Stomach (tissue), 4 donors: ENCODE measurements around the gene SOSTDC1.

Experiments
- EP300 ChIP-seq: sonication (generic); formaldehyde crosslinking; IDR thresholded peaks from one replicate; pipeline ENCODE4 v1.6.1; 2017; ENCODE audit warnings: antibody characterized with exemption
- POLR2A ChIP-seq, 4 donors: fragments of 450-650 bp; IDR thresholded peaks; one replicate each; pipeline ENCODE4 v1.6.1; 2016; ENCODE audit warnings: antibody characterized with exemption in 4 of 4, control low read depth in 2 of 4, mild to moderate bottlenecking in 1 of 4, moderate library complexity in 1 of 4
- POLR2AphosphoS5 ChIP-seq, 3 donors: sonication (generic); formaldehyde crosslinking; IDR thresholded peaks; one replicate each; pipeline ENCODE4 v1.6.1; 2016; ENCODE audit warnings: antibody characterized with exemption in 3 of 3
- TF ChIP-seq, protein P1 (sequence below), 7 experiments: fragments of 450-650 bp in 4 of 7; fragments of 200-600 bp in 3 of 7; sonication (generic) in 3 of 7; IDR thresholded peaks; one replicate each; pipeline ENCODE4 v1.5.1; 2016 to 2019; ENCODE audit warnings: antibody characterized with exemption in 7 of 7, control low read depth in 2 of 7, mild to moderate bottlenecking in 1 of 7

DNA sequence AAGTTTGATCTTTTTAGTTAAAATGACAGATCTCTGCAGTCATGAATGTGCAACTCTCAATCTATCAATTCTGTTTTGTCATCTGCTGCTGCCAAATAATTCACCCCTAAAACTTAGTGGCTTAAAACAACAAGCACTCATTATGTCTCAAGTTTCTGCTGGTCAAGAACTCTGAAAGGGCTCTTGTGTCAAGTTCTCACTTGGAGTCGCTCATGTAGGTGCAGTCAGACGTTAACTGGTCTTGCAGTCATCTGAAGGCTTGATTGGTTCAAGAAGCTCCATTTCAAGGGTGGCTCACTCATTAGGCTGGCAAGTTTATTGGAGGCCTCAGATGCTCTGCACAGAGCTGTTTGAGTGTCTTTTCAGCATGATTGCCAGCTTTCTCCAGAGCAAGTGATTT lies 32.6 kb upstream of the SOSTDC1 start:
- TF ChIP-seq EP300 (no peak), POLR2A (IDR thresholded peaks at IDR 0.05) (no peak), POLR2AphosphoS5 (IDR thresholded peaks at IDR 0.05) (no peak)
- TF ChIP-seq, protein P1, sequence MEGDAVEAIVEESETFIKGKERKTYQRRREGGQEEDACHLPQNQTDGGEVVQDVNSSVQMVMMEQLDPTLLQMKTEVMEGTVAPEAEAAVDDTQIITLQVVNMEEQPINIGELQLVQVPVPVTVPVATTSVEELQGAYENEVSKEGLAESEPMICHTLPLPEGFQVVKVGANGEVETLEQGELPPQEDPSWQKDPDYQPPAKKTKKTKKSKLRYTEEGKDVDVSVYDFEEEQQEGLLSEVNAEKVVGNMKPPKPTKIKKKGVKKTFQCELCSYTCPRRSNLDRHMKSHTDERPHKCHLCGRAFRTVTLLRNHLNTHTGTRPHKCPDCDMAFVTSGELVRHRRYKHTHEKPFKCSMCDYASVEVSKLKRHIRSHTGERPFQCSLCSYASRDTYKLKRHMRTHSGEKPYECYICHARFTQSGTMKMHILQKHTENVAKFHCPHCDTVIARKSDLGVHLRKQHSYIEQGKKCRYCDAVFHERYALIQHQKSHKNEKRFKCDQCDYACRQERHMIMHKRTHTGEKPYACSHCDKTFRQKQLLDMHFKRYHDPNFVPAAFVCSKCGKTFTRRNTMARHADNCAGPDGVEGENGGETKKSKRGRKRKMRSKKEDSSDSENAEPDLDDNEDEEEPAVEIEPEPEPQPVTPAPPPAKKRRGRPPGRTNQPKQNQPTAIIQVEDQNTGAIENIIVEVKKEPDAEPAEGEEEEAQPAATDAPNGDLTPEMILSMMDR (IDR thresholded peaks at IDR 0.05): no peak
